Measurements from ENCODE around the gene RGS3.

The RGS3 gene

GRCh38 chr9:113452113-113452605 is 11.4 kb upstream of the RGS3 start:
- H3K36me3 ChIP-seq (ENCODE audit: insufficient read depth, low read length) = no peaks in the 10 kb centered on the region

GRCh38 chr9:113454914-113455761 is 8.4 kb upstream of the RGS3 start:
- peaks cover 18% of the 10 kb centered on the region for H3K4me1 ChIP-seq (ENCODE audit: insufficient read depth, low read length)
- no peak overlapping the region; the same call in 1 of the 2 replicates for H3K9ac ChIP-seq (ENCODE audit: low read depth, low read length)
- no peaks in the 10 kb centered on the region for H3K36me3 ChIP-seq (ENCODE audit: insufficient read depth, low read length)
- no peaks in the 10 kb centered on the region for H3K9me3 ChIP-seq (ENCODE audit: control insufficient read depth, insufficient read depth, low read length)

More at GRCh38 chr9:113452113-113452605, 11.4 kb upstream of the RGS3 start:
- Histone ChIP-seq H3K9me3 (ENCODE audit: control insufficient read depth, insufficient read depth, low read length) (no peaks in the 10 kb centered on the region), H3K9ac (ENCODE audit: low read depth, low read length) (no peak overlapping the region), H3K4me1 (ENCODE audit: insufficient read depth, low read length) (peaks cover 18% of the 10 kb centered on the region)

GRCh38 chr9:113456235-113456634 is 7.3 kb upstream of the RGS3 start:
- Histone ChIP-seq H3K36me3 (ENCODE audit: insufficient read depth, low read length) (no peaks in the 10 kb centered on the region), H3K9ac (ENCODE audit: low read depth, low read length) (no peak overlapping the region), H3K9me3 (ENCODE audit: control insufficient read depth, insufficient read depth, low read length) (no peaks in the 10 kb centered on the region), H3K4me1 (ENCODE audit: insufficient read depth, low read length) (peaks cover 18% of the 10 kb centered on the region)

GRCh38 chr9:113461285-113461684 is 2.2 kb upstream of the RGS3 start:
- Histone ChIP-seq H3K4me1 (ENCODE audit: insufficient read depth, low read length) (peaks cover 6% of the 10 kb centered on the region), H3K9me3 (ENCODE audit: control insufficient read depth, insufficient read depth, low read length) (no peaks in the 10 kb centered on the region), H3K9ac (ENCODE audit: low read depth, low read length) (no peak overlapping the region), H3K36me3 (ENCODE audit: insufficient read depth, low read length) (no peaks in the 10 kb centered on the region)

DNA sequence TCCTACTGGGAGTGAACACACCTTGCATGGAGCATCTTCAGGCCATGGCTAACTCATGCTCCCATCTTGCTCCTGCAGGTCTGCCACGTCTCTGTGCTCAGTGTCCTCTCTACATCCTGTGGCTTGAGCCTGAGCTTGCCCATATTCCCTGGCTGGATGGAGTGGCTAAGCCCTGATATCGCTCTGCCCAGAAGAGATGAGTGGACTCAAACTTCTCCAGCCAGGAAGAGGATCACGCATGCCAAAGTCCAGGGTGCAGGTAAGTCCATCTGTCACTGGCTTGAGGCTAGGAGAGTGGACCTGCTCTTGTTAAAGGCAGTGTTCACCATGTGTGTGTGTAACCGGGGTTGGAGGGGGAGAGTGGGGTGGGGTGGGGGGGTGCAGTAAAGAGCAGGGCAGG is 1.6 kb upstream of the RGS3 start:
- Histone ChIP-seq H3K9ac (ENCODE audit: low read depth, low read length) (no peak overlapping the region), H3K4me1 (ENCODE audit: insufficient read depth, low read length) (peaks cover 5% of the 10 kb centered on the region), H3K36me3 (ENCODE audit: insufficient read depth, low read length) (no peaks in the 10 kb centered on the region), H3K9me3 (ENCODE audit: control insufficient read depth, insufficient read depth, low read length) (no peaks in the 10 kb centered on the region)

DNA sequence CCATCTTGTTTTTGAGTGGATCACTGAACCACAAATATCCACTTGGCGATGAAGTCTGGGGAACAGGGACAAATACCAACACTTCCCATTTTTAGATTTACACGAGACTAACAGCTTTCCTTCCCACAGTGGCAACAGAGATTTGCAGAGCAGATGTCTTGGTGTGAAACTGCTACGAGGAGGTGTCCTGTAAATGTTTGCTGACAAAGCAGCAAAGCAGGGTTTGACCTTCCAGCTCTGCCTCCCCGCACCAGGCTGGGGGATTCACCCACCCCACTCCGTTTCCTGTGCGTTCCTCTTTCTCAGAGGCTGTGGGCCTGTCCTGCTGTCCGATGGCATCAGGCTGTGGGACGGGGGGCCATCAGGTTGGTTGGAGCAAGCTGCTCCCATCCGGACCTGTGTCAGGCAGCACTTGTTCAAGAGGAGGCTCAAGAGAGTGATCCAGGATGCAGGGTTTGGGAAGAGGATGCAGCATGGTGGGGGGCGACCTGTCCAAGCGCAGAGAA is 693 bp upstream of the RGS3 start:
- peak overlapping the region; percentile 57; the same call in 1 of the 2 replicates for H3K9ac ChIP-seq (ENCODE audit: low read depth, low read length)
- no peaks in the 10 kb centered on the region for H3K9me3 ChIP-seq (ENCODE audit: control insufficient read depth, insufficient read depth, low read length)
- peaks cover 5% of the 10 kb centered on the region for H3K4me1 ChIP-seq (ENCODE audit: insufficient read depth, low read length)
- H3K36me3 ChIP-seq (ENCODE audit: insufficient read depth, low read length) = no peaks in the 10 kb centered on the region

- peaks cover 5% of the 10 kb centered on the region for H3K4me1 ChIP-seq (ENCODE audit: insufficient read depth, low read length)
- H3K9ac ChIP-seq (ENCODE audit: low read depth, low read length) = peak overlapping the region; percentile 57; the same call in 1 of the 2 replicates
- no peaks in the 10 kb centered on the region for H3K36me3 ChIP-seq (ENCODE audit: insufficient read depth, low read length)
- H3K9me3 ChIP-seq (ENCODE audit: control insufficient read depth, insufficient read depth, low read length) = no peaks in the 10 kb centered on the region
These were observed 746 bp downstream of the RGS3 start for GRCh38 chr9:113464286-113464660.

DNA sequence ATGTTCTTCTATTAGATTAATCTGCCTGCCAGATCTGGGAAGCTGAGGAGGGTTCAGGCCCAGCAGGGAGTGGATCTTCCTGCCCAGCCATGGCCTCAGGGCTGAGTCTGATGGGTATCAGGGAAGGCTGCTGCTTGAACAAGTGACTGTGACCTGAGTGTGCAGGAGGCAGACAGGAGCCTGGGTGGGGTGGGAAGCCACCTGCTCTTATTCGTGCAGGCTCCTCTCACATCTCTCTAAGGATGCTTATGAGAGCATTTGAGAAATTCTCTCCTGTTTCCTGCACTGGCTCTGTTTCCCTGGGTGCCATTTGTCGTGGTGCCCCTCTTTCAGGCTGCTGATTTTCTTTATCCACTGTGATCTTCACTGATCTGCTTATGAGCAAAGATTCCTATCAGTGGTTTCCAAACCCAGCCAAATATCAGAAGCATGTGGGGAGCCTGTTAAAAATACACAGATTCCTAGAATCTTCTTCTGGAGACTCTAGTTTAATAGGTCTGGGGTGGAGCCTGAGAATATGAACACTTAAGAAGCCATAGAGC is 2.1 kb downstream of the RGS3 start:
- H3K36me3 ChIP-seq (ENCODE audit: insufficient read depth, low read length) = no peaks in the 10 kb centered on the region

DNA sequence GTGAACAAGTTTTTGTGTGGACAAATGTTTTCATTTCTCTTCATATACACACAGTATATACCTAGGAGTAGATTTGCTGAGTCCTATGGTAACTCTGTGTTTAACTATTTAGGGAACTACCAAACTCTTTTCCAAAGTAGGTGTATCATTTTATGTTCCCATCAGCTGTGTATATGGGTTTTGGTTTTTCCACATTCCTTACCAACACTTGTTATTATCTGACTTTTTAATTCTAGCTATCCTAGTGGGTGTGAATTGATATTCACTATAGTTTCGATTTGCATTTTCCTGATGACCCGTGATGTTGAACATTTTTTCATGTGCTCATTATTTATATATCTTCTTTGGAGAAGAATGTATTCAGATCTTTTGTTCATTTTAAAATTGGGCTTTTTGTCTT is 3.7 kb downstream of the RGS3 start:
- no peaks in the 10 kb centered on the region for H3K36me3 ChIP-seq (ENCODE audit: insufficient read depth, low read length)
- no peak overlapping the region for H3K9ac ChIP-seq (ENCODE audit: low read depth, low read length)
- H3K4me1 ChIP-seq (ENCODE audit: insufficient read depth, low read length) = peaks cover 11% of the 10 kb centered on the region
- H3K9me3 ChIP-seq (ENCODE audit: control insufficient read depth, insufficient read depth, low read length) = 0 out of 2 replicates have a peak, but pooled peaks cover under 1% of the 10 kb centered on the region

More for the DNA sequence above, 2.1 kb downstream of the RGS3 start:
- Histone ChIP-seq H3K9me3 (ENCODE audit: control insufficient read depth, insufficient read depth, low read length) (no peaks in the 10 kb centered on the region), H3K9ac (ENCODE audit: low read depth, low read length) (no peak overlapping the region), H3K4me1 (ENCODE audit: insufficient read depth, low read length) (peaks cover 5% of the 10 kb centered on the region)

DNA sequence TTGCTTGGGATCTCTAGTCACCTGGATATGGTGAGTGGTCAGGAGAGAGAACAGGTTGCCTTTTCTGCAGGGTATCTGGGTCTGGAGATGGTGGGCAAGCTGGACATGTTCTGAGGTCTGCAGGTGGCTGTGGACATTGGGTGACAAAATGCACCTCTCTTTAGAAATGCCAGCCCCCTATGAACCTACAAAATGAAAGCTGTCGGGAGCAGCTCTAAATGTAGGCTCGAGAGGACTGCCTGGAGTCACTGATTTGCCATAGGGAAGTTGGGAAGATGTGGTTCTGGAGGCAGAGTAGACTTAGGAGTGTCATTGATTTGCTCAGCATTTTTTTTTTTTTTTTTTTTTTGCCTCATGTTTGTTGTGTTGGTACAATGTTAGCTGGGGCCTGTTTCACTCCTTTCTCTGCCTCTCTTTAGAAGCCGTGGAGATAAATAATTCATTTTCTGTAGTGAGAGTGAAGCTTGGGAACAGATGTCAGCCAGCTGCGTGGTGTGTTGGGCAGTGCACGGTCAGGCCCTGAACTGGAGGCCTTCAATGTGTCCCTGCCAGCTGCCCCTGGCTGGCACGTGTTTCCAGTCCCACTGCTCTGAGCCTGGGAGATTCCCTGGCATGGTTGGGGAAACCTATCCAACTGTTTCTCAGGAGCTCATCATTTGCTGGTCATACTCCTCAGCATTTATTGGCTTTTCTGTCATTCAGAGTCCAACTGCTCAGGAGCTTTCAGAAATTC is 5.4 kb downstream of the RGS3 start:
- Histone ChIP-seq H3K36me3 (ENCODE audit: insufficient read depth, low read length) (no peaks in the 10 kb centered on the region), H3K4me1 (ENCODE audit: insufficient read depth, low read length) (peaks cover 6% of the 10 kb centered on the region), H3K9me3 (ENCODE audit: control insufficient read depth, insufficient read depth, low read length) (0 out of 2 replicates have a peak, but pooled peaks cover 2% of the 10 kb centered on the region), H3K9ac (ENCODE audit: low read depth, low read length) (no peak overlapping the region)

DNA sequence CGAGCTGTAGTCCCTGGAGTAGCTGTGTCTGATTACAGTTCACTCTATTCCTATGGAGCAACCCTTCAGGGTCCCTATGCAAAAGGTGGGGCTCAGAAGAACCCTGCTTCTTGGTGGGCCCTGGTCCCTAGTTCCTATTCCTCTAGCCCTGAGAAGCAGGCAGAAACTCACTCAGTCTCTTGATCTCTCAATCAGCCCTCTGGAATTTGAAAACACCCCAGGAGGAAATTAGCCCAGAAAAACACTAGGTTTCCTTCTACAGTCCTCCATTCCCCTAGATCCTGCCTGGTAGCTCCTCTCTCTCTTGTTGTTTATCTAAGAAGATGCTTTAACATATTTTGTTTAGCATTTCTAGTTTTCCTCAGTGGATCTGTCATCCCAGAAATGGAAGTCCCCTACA is 7.6 kb downstream of the RGS3 start:
- no peaks in the 10 kb centered on the region for H3K36me3 ChIP-seq (ENCODE audit: insufficient read depth, low read length)
- peak overlapping the region; percentile 24; the same call in 1 of the 2 replicates for H3K9ac ChIP-seq (ENCODE audit: low read depth, low read length)
- H3K9me3 ChIP-seq (ENCODE audit: control insufficient read depth, insufficient read depth, low read length) = 0 out of 2 replicates have a peak, but pooled peaks cover 2% of the 10 kb centered on the region
- peaks cover 6% of the 10 kb centered on the region; the same call in 1 of the 2 replicates for H3K4me1 ChIP-seq (ENCODE audit: insufficient read depth, low read length)

GRCh38 chr9:113471566-113471965 is 8.0 kb downstream of the RGS3 start:
- H3K9ac ChIP-seq (ENCODE audit: low read depth, low read length) = peak overlapping the region; percentile 24; the same call in 1 of the 2 replicates
- peaks cover 6% of the 10 kb centered on the region; the same call in 1 of the 2 replicates for H3K4me1 ChIP-seq (ENCODE audit: insufficient read depth, low read length)
- H3K36me3 ChIP-seq (ENCODE audit: insufficient read depth, low read length) = no peaks in the 10 kb centered on the region
- H3K9me3 ChIP-seq (ENCODE audit: control insufficient read depth, insufficient read depth, low read length) = 0 out of 2 replicates have a peak, but pooled peaks cover 2% of the 10 kb centered on the region

DNA sequence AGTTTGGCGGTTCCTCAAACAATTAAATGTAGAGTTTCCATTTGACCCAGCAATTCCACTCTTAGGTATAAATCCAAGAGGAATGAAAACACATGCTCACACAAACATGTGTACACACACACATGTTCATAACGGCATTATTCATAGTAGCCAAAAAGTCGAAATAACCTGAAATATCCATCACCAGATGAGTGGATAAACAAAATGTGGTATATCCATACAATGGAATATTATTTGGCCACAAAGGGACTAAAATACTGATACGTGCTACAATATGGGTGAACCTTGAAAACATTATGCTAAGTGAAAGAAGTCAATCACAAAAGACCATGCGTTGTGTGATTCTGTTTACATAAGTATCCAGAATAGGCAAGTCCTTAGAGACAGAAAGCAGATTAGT is 8.7 kb downstream of the RGS3 start:
- Histone ChIP-seq H3K9ac (ENCODE audit: low read depth, low read length) (no peak overlapping the region), H3K4me1 (ENCODE audit: insufficient read depth, low read length) (peaks cover 6% of the 10 kb centered on the region; the same call in 1 of the 2 replicates), H3K9me3 (ENCODE audit: control insufficient read depth, insufficient read depth, low read length) (0 out of 2 replicates have a peak, but pooled peaks cover 2% of the 10 kb centered on the region), H3K36me3 (ENCODE audit: insufficient read depth, low read length) (no peaks in the 10 kb centered on the region)
